ENCODE measurements around the gene PYGB. TPM values are rescaled to one million over a fixed set of nuclear protein-coding genes. Genes with fewer than 3 reads are reported as not detected.

PYGB gene
- total RNA-seq, 1 experiment from 2014 or later: 78.9 TPM

GRCh38 chr20:25269057-25269832 is 21.4 kb downstream of the PYGB start:
- CTCF ChIA-PET: no interaction called here
- intact Hi-C loops (cut with micrococcal nuclease; ENCODE audit: unreplicated experiment): no loop called here
- H3K4me1 Mint-ChIP-seq (ENCODE audit: low read depth, unreplicated experiment): no peaks in the 10 kb centered on the region

GRCh38 chr20:25269833-25270170 is 21.9 kb downstream of the PYGB start:
- Mint-ChIP-seq H3K27ac (ENCODE audit: unreplicated experiment) (peak overlapping the region; percentile 45), H3K4me1 (ENCODE audit: low read depth, unreplicated experiment) (no peaks in the 10 kb centered on the region), H3K36me3 (ENCODE audit: insufficient read depth, unreplicated experiment) (peaks cover 21% of the 10 kb centered on the region), H3K27me3 (ENCODE audit: insufficient read depth, unreplicated experiment) (no peaks in the 10 kb centered on the region), H3K4me3 (ENCODE audit: unreplicated experiment) (no peak overlapping the region), H3K9me3 (ENCODE audit: unreplicated experiment) (no peaks in the 10 kb centered on the region)
- intact Hi-C loops (cut with micrococcal nuclease; ENCODE audit: unreplicated experiment): no loop called here
- no peaks in the 10 kb centered on the region for H3K4me1 ChIP-seq
- CTCF ChIA-PET: no interaction called here
- H3K36me3 ChIP-seq (ENCODE audit: control insufficient read depth, insufficient read depth, low read length): no peaks in the 10 kb centered on the region; the same call in 1 of the 2 replicates
- H3K27me3 ChIP-seq (replicated peaks; ENCODE audit: control insufficient read depth, insufficient read depth, low read length): no peaks in the 10 kb centered on the region
- H3K4me3 ChIP-seq (ENCODE audit: low read depth, low read length): no peak overlapping the region
- BruUV-seq (replicated peaks): no TSS peak
- DNase-seq: peak in 1 of 2 experiments; percentile 21
- TF ChIP-seq, protein P1, sequence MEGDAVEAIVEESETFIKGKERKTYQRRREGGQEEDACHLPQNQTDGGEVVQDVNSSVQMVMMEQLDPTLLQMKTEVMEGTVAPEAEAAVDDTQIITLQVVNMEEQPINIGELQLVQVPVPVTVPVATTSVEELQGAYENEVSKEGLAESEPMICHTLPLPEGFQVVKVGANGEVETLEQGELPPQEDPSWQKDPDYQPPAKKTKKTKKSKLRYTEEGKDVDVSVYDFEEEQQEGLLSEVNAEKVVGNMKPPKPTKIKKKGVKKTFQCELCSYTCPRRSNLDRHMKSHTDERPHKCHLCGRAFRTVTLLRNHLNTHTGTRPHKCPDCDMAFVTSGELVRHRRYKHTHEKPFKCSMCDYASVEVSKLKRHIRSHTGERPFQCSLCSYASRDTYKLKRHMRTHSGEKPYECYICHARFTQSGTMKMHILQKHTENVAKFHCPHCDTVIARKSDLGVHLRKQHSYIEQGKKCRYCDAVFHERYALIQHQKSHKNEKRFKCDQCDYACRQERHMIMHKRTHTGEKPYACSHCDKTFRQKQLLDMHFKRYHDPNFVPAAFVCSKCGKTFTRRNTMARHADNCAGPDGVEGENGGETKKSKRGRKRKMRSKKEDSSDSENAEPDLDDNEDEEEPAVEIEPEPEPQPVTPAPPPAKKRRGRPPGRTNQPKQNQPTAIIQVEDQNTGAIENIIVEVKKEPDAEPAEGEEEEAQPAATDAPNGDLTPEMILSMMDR (IDR thresholded peaks at IDR 0.05; ENCODE audit: insufficient read depth in 1 of 2, low read depth in 1 of 2, low read length in 1 of 2, severe bottlenecking in 1 of 2, unreplicated experiment in 1 of 2): no peak
- POLR2A ChIA-PET: no interaction called here
- H3K9me3 ChIP-seq: no peaks in the 10 kb centered on the region

More at GRCh38 chr20:25269057-25269832, 21.4 kb downstream of the PYGB start:
- TF ChIP-seq, protein P1 (IDR thresholded peaks at IDR 0.05; ENCODE audit: insufficient read depth in 1 of 2, low read depth in 1 of 2, low read length in 1 of 2, severe bottlenecking in 1 of 2, unreplicated experiment in 1 of 2): no peak
- peak in 1 of 2 experiments; percentile 14 for DNase-seq
- Histone ChIP-seq H3K4me1 (no peaks in the 10 kb centered on the region), H3K27me3 (replicated peaks; ENCODE audit: control insufficient read depth, insufficient read depth, low read length) (no peaks in the 10 kb centered on the region), H3K9me3 (no peaks in the 10 kb centered on the region), H3K36me3 (ENCODE audit: control insufficient read depth, insufficient read depth, low read length) (no peaks in the 10 kb centered on the region; the same call in 1 of the 2 replicates), H3K4me3 (ENCODE audit: low read depth, low read length) (no peak overlapping the region)
- Mint-ChIP-seq H3K4me3 (ENCODE audit: unreplicated experiment) (no peak overlapping the region), H3K36me3 (ENCODE audit: insufficient read depth, unreplicated experiment) (peaks cover 24% of the 10 kb centered on the region), H3K27me3 (ENCODE audit: insufficient read depth, unreplicated experiment) (no peaks in the 10 kb centered on the region), H3K27ac (ENCODE audit: unreplicated experiment) (peak overlapping the region; percentile 45), H3K9me3 (ENCODE audit: unreplicated experiment) (no peaks in the 10 kb centered on the region)
- BruUV-seq (replicated peaks): no TSS peak
- POLR2A ChIA-PET: no interaction called here

- Mint-ChIP-seq H3K9me3 (ENCODE audit: unreplicated experiment) (no peaks in the 10 kb centered on the region), H3K4me1 (ENCODE audit: low read depth, unreplicated experiment) (no peaks in the 10 kb centered on the region), H3K27ac (ENCODE audit: unreplicated experiment) (no peak overlapping the region), H3K36me3 (ENCODE audit: insufficient read depth, unreplicated experiment) (peaks cover 30% of the 10 kb centered on the region), H3K27me3 (ENCODE audit: insufficient read depth, unreplicated experiment) (no peaks in the 10 kb centered on the region), H3K4me3 (ENCODE audit: unreplicated experiment) (no peak overlapping the region)
- Histone ChIP-seq H3K4me3 (ENCODE audit: low read depth, low read length) (no peak overlapping the region), H3K36me3 (ENCODE audit: control insufficient read depth, insufficient read depth, low read length) (no peaks in the 10 kb centered on the region; the same call in 1 of the 2 replicates), H3K4me1 (no peaks in the 10 kb centered on the region), H3K9me3 (no peaks in the 10 kb centered on the region), H3K27me3 (replicated peaks; ENCODE audit: control insufficient read depth, insufficient read depth, low read length) (no peaks in the 10 kb centered on the region)
- intact Hi-C loops (cut with micrococcal nuclease; ENCODE audit: unreplicated experiment): no loop called here
- TF ChIP-seq, protein P1 (IDR thresholded peaks at IDR 0.05; ENCODE audit: insufficient read depth in 1 of 2, low read depth in 1 of 2, low read length in 1 of 2, severe bottlenecking in 1 of 2, unreplicated experiment in 1 of 2): no peak
- ChIA-PET POLR2A (no interaction called here), CTCF (no interaction called here)
- DNase-seq: peak in 1 of 2 experiments; percentile 38
- BruUV-seq (replicated peaks): no TSS peak
Measured at GRCh38 chr20:25270829-25271251, 23.0 kb downstream of the PYGB start.

All from Caco-2 (cell line).